H9 (cell line): ENCODE data around the gene KRTAP19-8. TPM values are rescaled to one million over a fixed set of nuclear protein-coding genes. Genes with fewer than 3 reads are reported as not detected.

Experiments used
- DNase-seq: peaks from one replicate; pipeline ENCODE4 v3.0.0-alpha.2; 2017
- H2AFZ ChIP-seq: one replicate; pipeline ENCODE4 v1.6.1; 2013; ENCODE audit warnings: mild to moderate bottlenecking, low read length, control low read depth, moderate library complexity
- H2AK5ac ChIP-seq: 2 replicates; pipeline ENCODE4 v1.6.1; 2013; ENCODE audit warnings: low read length, control low read depth, mixed read lengths; ENCODE audit not compliant: insufficient read length
- H2BK120ac ChIP-seq: one replicate; pipeline ENCODE4 v1.6.1; 2013; ENCODE audit warnings: low read depth, mild to moderate bottlenecking, low read length, control low read depth, inconsistent platforms; ENCODE audit not compliant: poor library complexity, severe bottlenecking
- H2BK12ac ChIP-seq: 2 replicates; pipeline ENCODE4 v1.6.1; 2013; ENCODE audit warnings: low read length, control low read depth, mixed read lengths, low read depth; ENCODE audit not compliant: insufficient read length
- H2BK15ac ChIP-seq: 2 replicates; pipeline ENCODE4 v1.6.1; 2013; ENCODE audit warnings: low read depth, low read length, control low read depth
- H2BK20ac ChIP-seq: one replicate; pipeline ENCODE4 v1.6.1; 2013; ENCODE audit warnings: low read depth, mild to moderate bottlenecking, low read length, control low read depth, inconsistent platforms; ENCODE audit not compliant: poor library complexity, severe bottlenecking
- H2BK5ac ChIP-seq: 2 replicates; pipeline ENCODE4 v1.6.1; 2013; ENCODE audit warnings: low read length, control low read depth, mixed read lengths; ENCODE audit not compliant: insufficient read length
- H3K14ac ChIP-seq: 2 replicates; pipeline ENCODE4 v1.6.1; 2013; ENCODE audit warnings: low read length, control low read depth; ENCODE audit not compliant: insufficient read depth
- H3K18ac ChIP-seq: 2 replicates; pipeline ENCODE4 v1.6.1; 2013; ENCODE audit warnings: low read depth, mild to moderate bottlenecking, mixed read lengths, low read length, control low read depth; ENCODE audit not compliant: insufficient read length
- H3K23ac ChIP-seq: 2 replicates; pipeline ENCODE4 v1.6.1; 2013; ENCODE audit warnings: low read length, control low read depth, mixed read lengths, low read depth; ENCODE audit not compliant: insufficient read length
- H3K23me2 ChIP-seq: 2 replicates; pipeline ENCODE4 v1.6.1; 2013; ENCODE audit warnings: low read depth, mild to moderate bottlenecking, mixed read lengths, low read length, control low read depth; ENCODE audit not compliant: insufficient read length, poor library complexity, severe bottlenecking
- H3K27ac ChIP-seq: 2 replicates; pipeline ENCODE4 v1.5.1; 2013; ENCODE audit warnings: low read length, control low read depth, mixed read lengths, low read depth; ENCODE audit not compliant: insufficient read length
- H3K27me3 ChIP-seq: 2 replicates; pipeline ENCODE4 v1.6.1; 2013; ENCODE audit warnings: low read length, control low read depth, inconsistent platforms; ENCODE audit not compliant: insufficient read depth
- H3K4ac ChIP-seq: 2 replicates; pipeline ENCODE4 v1.6.1; 2013; ENCODE audit warnings: low read depth, mild to moderate bottlenecking, control low read depth, inconsistent platforms, low read length, moderate library complexity
- H3K4me1 ChIP-seq: 2 replicates; pipeline ENCODE4 v1.6.1; 2013; ENCODE audit warnings: low read length, control low read depth, inconsistent platforms; ENCODE audit not compliant: insufficient read depth
- H3K4me2 ChIP-seq: 2 replicates; pipeline ENCODE4 v1.6.1; 2013; ENCODE audit warnings: low read length, control low read depth, mixed read lengths; ENCODE audit not compliant: insufficient read length, insufficient read depth
- H3K56ac ChIP-seq: 2 replicates; pipeline ENCODE4 v1.6.1; 2013; ENCODE audit warnings: low read depth, mild to moderate bottlenecking, mixed read lengths, low read length, control low read depth; ENCODE audit not compliant: insufficient read length
- H3K79me1 ChIP-seq: 2 replicates; pipeline ENCODE4 v1.6.1; 2013; ENCODE audit warnings: low read depth, mild to moderate bottlenecking, moderate library complexity, low read length, control low read depth, inconsistent platforms; ENCODE audit not compliant: insufficient read depth, poor library complexity, severe bottlenecking
- H3K79me2 ChIP-seq: 2 replicates; pipeline ENCODE4 v1.6.1; 2013; ENCODE audit warnings: low read length, control low read depth, inconsistent platforms; ENCODE audit not compliant: insufficient read depth
- H3K9ac ChIP-seq: 2 replicates; pipeline ENCODE4 v1.6.1; 2013; ENCODE audit warnings: low read length, control low read depth, mixed read lengths; ENCODE audit not compliant: insufficient read length; ENCODE audit errors: extremely low read depth
- H3K9me3 ChIP-seq: one replicate; pipeline ENCODE4 v1.6.1; 2013; ENCODE audit warnings: low read depth, low read length, inconsistent platforms; ENCODE audit not compliant: control insufficient read depth
- H3T11ph ChIP-seq: one replicate; pipeline ENCODE4 v1.6.1; 2013; ENCODE audit warnings: mild to moderate bottlenecking, low read length, control low read depth, inconsistent platforms
- H4K20me1 ChIP-seq: one replicate; pipeline ENCODE4 v1.6.1; 2013; ENCODE audit not compliant: control insufficient read depth, insufficient read length, insufficient read depth
- H4K5ac ChIP-seq: 2 replicates; pipeline ENCODE4 v1.6.1; 2013; ENCODE audit warnings: low read depth, mild to moderate bottlenecking, mixed read lengths, low read length, control low read depth; ENCODE audit not compliant: insufficient read length
- H4K8ac ChIP-seq: replicated peaks from 2 replicates; pipeline ENCODE4 v1.6.1; 2013; ENCODE audit warnings: low read length, control low read depth, mixed read lengths, low read depth; ENCODE audit not compliant: insufficient read length
- H4K91ac ChIP-seq: 2 replicates; pipeline ENCODE4 v1.6.1; 2013; ENCODE audit warnings: low read depth, mild to moderate bottlenecking, moderate library complexity, mixed read lengths, low read length, control low read depth; ENCODE audit not compliant: insufficient read length
- H3K27ac Mint-ChIP-seq, 3 experiments: 2 replicates in 2 of 3; 3 replicates in 1 of 3; pipeline ENCODE4 v1.8.0; 2020 to 2021; ENCODE audit warnings: mixed read lengths in 3 of 3, mild to moderate bottlenecking in 1 of 3, moderate library complexity in 1 of 3
- H3K27me3 Mint-ChIP-seq: 2 replicates; pipeline ENCODE4 v1.8.0; 2021; ENCODE audit warnings: low read depth, mild to moderate bottlenecking, moderate library complexity, mixed read lengths
- H3K36me3 Mint-ChIP-seq, 3 experiments: 2 replicates in 2 of 3; 3 replicates in 1 of 3; pipeline ENCODE4 v1.8.0; 2020 to 2021; ENCODE audit warnings: low read depth in 3 of 3, mixed read lengths in 3 of 3; ENCODE audit not compliant: insufficient read depth in 1 of 3
- H3K4me1 Mint-ChIP-seq, 2 experiments: 2 replicates each; pipeline ENCODE4 v1.8.0; 2020; ENCODE audit warnings: mixed read lengths in 2 of 2
- H3K4me3 Mint-ChIP-seq, 2 experiments: 2 replicates in 1 of 2; 3 replicates in 1 of 2; pipeline ENCODE4 v1.8.0; 2020 to 2021; ENCODE audit warnings: mild to moderate bottlenecking in 2 of 2, mixed read lengths in 2 of 2, moderate library complexity in 1 of 2
- H3K9me3 Mint-ChIP-seq, 2 experiments: 2 replicates in 1 of 2; 3 replicates in 1 of 2; pipeline ENCODE4 v1.8.0; 2020; ENCODE audit warnings: mild to moderate bottlenecking in 2 of 2, mixed read lengths in 2 of 2, moderate library complexity in 1 of 2
- WGBS: extraction: QIAGEN DNeasy Blood & Tissue Kit; methylation state at CpG from one replicate; pipeline ENCODE4 v1.1.7; 2013; ENCODE audit warnings: missing lambda C conversion rate, low lambda C conversion rate, mixed read lengths; ENCODE audit not compliant: insufficient read length; ENCODE audit errors: extremely low coverage; 5-methylcytosine and 5-hydroxymethylcytosine counted together
- total RNA-seq: library from RNA; stranded (reverse); gene quantifications from 2 replicates; pipeline ENCODE4 v1.2.1, GENCODE V29; 2021
- TF ChIP-seq, protein P1 (sequence below): fragments of 200-600 bp; sonication (generic); conservative IDR thresholded peaks from 3 replicates; pipeline ENCODE4 v1.8.0; 2021; ENCODE audit warnings: antibody characterized with exemption, mild to moderate bottlenecking

Gene KRTAP19-8
- total RNA-seq, 1 experiment from 2014 or later: not detected

DNA sequence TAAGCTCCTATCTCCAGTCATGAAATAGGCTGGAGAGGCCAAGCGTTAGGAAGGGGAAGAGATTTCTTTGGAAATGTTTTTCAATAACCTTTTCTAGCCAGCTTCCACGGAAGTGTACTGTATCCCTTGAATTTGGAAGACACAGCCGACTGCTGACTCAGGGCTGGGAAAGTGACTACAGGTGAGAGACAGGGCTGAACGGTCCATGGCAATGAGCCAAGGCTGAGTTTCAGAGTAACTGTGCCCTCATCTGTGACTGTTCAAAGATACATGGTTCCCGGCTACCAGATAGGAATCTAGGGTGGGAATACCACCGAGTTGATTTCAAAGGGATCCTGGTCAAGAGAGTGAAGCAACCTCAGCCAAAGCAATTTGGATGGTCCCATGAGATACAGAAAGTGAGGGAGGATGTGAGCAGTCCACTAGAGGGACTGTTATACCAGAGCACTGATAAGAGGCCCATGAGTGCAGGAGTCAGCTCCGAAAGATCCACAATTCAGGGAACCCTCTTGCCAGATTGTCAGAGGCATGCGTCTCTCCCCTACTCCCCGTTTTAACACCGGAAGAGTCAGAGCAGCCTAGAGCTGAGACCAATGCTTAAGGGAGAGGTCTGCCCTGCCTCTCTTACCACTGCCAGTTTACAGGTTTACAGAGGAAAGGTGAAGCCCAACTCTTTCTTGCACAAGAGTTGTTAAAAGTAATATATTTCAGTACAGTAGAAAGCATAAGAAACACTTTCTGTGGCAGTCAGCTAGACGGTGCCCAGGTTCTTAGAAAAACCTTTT, 3.2 kb upstream of the KRTAP19-8 start:
- H3K4ac ChIP-seq: no peak overlapping the region
- H3K9me3 ChIP-seq: no peaks in the 10 kb centered on the region
- Mint-ChIP-seq H3K4me1 (peaks cover 3% of the 10 kb centered on the region in 2 experiments; a peak in 3 of 4 replicates), H3K9me3 (no peaks in the 10 kb centered on the region), H3K27me3 (peaks cover 1% of the 10 kb centered on the region; the same call in 1 of the 2 replicates), H3K4me3 (no peak overlapping the region), H3K36me3 (no peaks in the 10 kb centered on the region; a peak in 1 of 7 replicates), H3K27ac (peak overlapping the region in 1 of 3 experiments; percentile 68; a peak in 1 of 7 replicates)
- H2BK5ac ChIP-seq: no peak overlapping the region
- H2BK12ac ChIP-seq: no peak overlapping the region
- no peak overlapping the region for H2BK120ac ChIP-seq
- no peaks in the 10 kb centered on the region for H3K4me1 ChIP-seq
- H3K9ac ChIP-seq: no peak overlapping the region
- no peaks in the 10 kb centered on the region for H3K79me2 ChIP-seq
- H4K5ac ChIP-seq: no peak overlapping the region
- no peaks in the 10 kb centered on the region for H4K20me1 ChIP-seq
- H2BK15ac ChIP-seq: no peak overlapping the region
- H3K27me3 ChIP-seq: no peaks in the 10 kb centered on the region
- H3K4me2 ChIP-seq: no peak overlapping the region
- no peak overlapping the region for H3K18ac ChIP-seq
- H3K23me2 ChIP-seq: no peaks in the 10 kb centered on the region
- no peak overlapping the region for H2BK20ac ChIP-seq
- no peak overlapping the region for H3T11ph ChIP-seq
- no peak overlapping the region for H2AFZ ChIP-seq
- H4K8ac ChIP-seq: no peak overlapping the region
- no peak overlapping the region for H3K14ac ChIP-seq
- TF ChIP-seq, protein P1, sequence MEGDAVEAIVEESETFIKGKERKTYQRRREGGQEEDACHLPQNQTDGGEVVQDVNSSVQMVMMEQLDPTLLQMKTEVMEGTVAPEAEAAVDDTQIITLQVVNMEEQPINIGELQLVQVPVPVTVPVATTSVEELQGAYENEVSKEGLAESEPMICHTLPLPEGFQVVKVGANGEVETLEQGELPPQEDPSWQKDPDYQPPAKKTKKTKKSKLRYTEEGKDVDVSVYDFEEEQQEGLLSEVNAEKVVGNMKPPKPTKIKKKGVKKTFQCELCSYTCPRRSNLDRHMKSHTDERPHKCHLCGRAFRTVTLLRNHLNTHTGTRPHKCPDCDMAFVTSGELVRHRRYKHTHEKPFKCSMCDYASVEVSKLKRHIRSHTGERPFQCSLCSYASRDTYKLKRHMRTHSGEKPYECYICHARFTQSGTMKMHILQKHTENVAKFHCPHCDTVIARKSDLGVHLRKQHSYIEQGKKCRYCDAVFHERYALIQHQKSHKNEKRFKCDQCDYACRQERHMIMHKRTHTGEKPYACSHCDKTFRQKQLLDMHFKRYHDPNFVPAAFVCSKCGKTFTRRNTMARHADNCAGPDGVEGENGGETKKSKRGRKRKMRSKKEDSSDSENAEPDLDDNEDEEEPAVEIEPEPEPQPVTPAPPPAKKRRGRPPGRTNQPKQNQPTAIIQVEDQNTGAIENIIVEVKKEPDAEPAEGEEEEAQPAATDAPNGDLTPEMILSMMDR: no peak; the same call in 2 of the 3 replicates
- no peak overlapping the region for H3K23ac ChIP-seq
- no peak overlapping the region for H3K56ac ChIP-seq
- no peak overlapping the region for H3K27ac ChIP-seq
- no peak overlapping the region for H2AK5ac ChIP-seq
- DNase-seq: no peak
- no peak overlapping the region for H4K91ac ChIP-seq
- no peaks in the 10 kb centered on the region for H3K79me1 ChIP-seq
- no CpG with 5 or more reads among the region's 11 CpGs for WGBS
